Measurements from ENCODE around the gene FGD4.

Gene FGD4

DNA sequence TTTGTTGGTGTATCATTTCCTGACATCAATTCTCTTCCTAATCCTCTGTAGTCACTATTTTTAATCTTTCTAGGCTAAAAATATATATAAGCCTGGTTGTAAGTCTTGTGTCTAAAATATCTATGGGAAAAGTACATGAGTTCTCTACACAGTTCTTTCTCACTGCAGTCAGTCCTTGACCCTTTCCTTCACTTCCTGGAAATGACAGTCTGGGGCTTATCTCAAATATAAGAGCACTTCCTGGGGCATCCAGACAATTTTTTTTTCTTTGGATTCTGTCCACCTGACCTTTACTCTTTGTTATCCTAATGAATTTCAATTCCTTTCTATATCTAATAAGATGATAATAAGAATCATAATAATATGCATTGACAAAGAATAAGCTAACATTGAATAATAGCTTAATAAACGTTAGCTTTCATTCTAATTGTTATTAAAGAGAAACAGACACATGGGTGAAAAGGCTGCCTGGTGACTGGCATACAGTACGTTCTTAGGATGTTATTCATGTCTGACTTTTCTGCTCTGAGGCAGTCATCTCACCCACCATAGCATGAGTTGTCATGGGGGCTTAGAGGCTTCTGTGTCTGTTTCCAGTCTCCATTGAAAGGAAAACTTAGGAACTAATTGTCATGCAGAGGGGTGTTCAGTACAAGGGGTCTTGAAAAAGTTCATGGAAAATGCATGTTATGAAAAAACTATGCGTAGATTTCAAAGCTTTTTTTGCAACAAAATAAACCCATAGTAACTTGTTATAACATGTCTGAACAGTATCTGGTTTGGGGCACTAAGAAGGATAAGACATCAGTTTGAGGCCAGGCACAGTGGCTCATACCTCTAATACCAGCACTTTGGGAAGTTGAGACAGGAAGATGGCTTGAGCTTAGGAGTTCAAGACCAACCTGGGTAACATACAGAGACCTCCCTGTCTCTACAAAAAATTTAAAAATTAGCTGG, 213.6 kb downstream of the FGD4 start:
- no peaks in the 10 kb centered on the region for H3K9me3 ChIP-seq (ENCODE audit: control insufficient read depth in 1 of 2, low read length in 2 of 2)
- no peaks in the 10 kb centered on the region for H3K4me1 ChIP-seq (ENCODE audit: control insufficient read depth in 1 of 2, insufficient read depth in 2 of 2, low read length in 2 of 2)
- H3K36me3 ChIP-seq (ENCODE audit: control insufficient read depth in 1 of 2, insufficient read depth in 2 of 2, low read length in 2 of 2), result peaks cover 25 to 51% of the 10 kb centered on the region in 2 donors
- no peak overlapping the region for H3K4me3 ChIP-seq (ENCODE audit: low read depth in 1 of 2, low read length in 2 of 2)
- H3K27ac ChIP-seq (ENCODE audit: low read length), result no peak overlapping the region
- no peaks in the 10 kb centered on the region for H3K27me3 ChIP-seq (ENCODE audit: low read depth, low read length)

DNA sequence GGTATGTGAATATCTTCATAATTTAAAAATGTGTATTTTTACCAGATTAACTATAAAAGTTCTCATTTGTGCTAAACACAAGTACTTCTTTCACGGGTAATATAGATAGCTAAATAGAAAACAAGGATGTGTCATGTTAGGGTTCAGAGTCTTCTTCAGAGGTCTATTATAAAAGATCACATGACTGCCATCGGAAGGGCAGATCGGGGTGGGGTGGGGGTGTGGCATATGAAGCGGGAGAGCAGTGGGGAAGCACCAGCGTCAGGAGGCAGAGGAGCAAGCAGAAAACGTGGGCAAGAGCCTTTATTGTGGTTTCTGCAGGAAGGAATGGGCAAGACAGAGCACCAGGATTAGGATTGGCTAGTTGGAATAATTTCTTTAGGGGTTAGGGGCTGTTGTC, 216.1 kb downstream of the FGD4 start:
- Histone ChIP-seq H3K36me3 (ENCODE audit: control insufficient read depth in 1 of 2, insufficient read depth in 2 of 2, low read length in 2 of 2) (peaks cover 21 to 46% of the 10 kb centered on the region in 2 donors), H3K4me3 (ENCODE audit: low read depth in 1 of 2, low read length in 2 of 2) (no peak overlapping the region), H3K27me3 (ENCODE audit: low read depth, low read length) (no peaks in the 10 kb centered on the region), H3K4me1 (ENCODE audit: control insufficient read depth in 1 of 2, insufficient read depth in 2 of 2, low read length in 2 of 2) (no peaks in the 10 kb centered on the region), H3K9me3 (ENCODE audit: control insufficient read depth in 1 of 2, low read length in 2 of 2) (no peaks in the 10 kb centered on the region), H3K27ac (ENCODE audit: low read length) (no peak overlapping the region)

DNA sequence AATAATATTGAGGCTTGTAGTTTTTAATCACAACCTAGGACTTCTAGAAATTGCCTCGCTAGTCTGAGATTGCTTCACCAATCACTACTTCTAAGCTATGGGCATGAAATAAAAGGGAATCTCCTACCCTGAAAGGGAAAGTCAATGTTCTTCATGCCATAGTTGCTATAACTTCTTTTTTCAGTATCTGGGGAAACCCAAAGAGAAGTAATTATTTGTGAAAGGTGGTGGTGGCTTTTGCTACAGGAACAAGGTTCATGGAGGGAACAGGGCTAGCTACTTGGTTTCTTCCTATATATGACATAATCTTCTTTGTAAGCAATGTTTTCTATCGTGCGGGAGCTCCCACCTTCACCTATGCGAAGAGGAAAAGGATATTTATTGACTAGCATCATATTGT, 218.2 kb downstream of the FGD4 start:
- Histone ChIP-seq H3K27ac (ENCODE audit: low read length) (no peak overlapping the region), H3K4me1 (ENCODE audit: control insufficient read depth in 1 of 2, insufficient read depth in 2 of 2, low read length in 2 of 2) (no peaks in the 10 kb centered on the region), H3K36me3 (ENCODE audit: control insufficient read depth in 1 of 2, insufficient read depth in 2 of 2, low read length in 2 of 2) (peaks cover 30 to 43% of the 10 kb centered on the region in 2 donors), H3K9me3 (ENCODE audit: control insufficient read depth in 1 of 2, low read length in 2 of 2) (no peaks in the 10 kb centered on the region), H3K27me3 (ENCODE audit: low read depth, low read length) (no peaks in the 10 kb centered on the region), H3K4me3 (ENCODE audit: low read depth in 1 of 2, low read length in 2 of 2) (no peak overlapping the region)

DNA sequence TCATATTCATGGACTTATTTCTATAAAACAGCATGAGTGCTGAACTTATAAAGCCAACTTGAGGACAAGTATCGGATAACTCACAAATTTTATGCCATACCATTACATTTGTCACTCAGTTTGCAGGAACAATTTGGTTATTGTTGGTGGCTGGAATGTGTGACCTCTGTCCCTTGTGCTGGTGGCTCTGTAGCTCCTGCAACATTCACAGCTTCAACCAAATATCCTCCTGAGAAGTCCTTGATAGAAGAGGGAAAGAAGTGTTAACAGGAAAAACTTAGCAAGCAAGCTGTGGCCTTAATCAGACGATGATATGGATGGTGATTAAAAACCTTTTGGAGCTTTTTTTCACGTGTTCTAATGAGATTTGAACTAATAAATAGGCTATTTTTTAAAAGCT, 218.8 kb downstream of the FGD4 start:
- no peaks in the 10 kb centered on the region for H3K4me1 ChIP-seq (ENCODE audit: control insufficient read depth in 1 of 2, insufficient read depth in 2 of 2, low read length in 2 of 2)
- no peaks in the 10 kb centered on the region for H3K27me3 ChIP-seq (ENCODE audit: low read depth, low read length)
- H3K9me3 ChIP-seq (ENCODE audit: control insufficient read depth in 1 of 2, low read length in 2 of 2), result no peaks in the 10 kb centered on the region
- H3K27ac ChIP-seq (ENCODE audit: low read length), result no peak overlapping the region
- H3K4me3 ChIP-seq (ENCODE audit: low read depth in 1 of 2, low read length in 2 of 2), result no peak overlapping the region
- H3K36me3 ChIP-seq (ENCODE audit: control insufficient read depth in 1 of 2, insufficient read depth in 2 of 2, low read length in 2 of 2), result peaks cover 30 to 40% of the 10 kb centered on the region in 2 donors

DNA sequence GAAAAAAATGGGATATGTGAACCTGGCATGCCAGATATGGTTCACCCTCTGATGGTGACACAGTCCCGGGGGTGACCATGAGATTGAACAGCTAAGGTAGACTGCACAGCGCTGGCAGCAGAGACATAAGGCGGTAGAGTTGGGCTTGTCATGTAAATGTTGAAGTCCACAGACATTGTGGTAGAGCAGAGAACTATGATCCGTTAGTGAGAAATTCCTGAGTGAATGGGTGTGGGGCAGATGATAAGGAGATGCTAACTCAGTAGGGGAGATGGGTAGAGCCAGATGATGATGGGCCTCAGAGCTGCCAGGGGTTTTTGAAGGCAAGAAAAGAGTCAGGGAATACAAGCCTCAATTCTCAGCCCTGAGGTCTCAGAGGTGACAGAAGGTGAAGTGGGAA, 228.6 kb downstream of the FGD4 start:
- Histone ChIP-seq H3K27ac (ENCODE audit: low read length) (no peak overlapping the region), H3K36me3 (ENCODE audit: control insufficient read depth in 1 of 2, insufficient read depth in 2 of 2, low read length in 2 of 2) (peaks cover 43 to 46% of the 10 kb centered on the region in 2 donors), H3K9me3 (ENCODE audit: control insufficient read depth in 1 of 2, low read length in 2 of 2) (no peaks in the 10 kb centered on the region), H3K27me3 (ENCODE audit: low read depth, low read length) (no peaks in the 10 kb centered on the region), H3K4me3 (ENCODE audit: low read depth in 1 of 2, low read length in 2 of 2) (no peak overlapping the region), H3K4me1 (ENCODE audit: control insufficient read depth in 1 of 2, insufficient read depth in 2 of 2, low read length in 2 of 2) (no peaks in the 10 kb centered on the region)

DNA sequence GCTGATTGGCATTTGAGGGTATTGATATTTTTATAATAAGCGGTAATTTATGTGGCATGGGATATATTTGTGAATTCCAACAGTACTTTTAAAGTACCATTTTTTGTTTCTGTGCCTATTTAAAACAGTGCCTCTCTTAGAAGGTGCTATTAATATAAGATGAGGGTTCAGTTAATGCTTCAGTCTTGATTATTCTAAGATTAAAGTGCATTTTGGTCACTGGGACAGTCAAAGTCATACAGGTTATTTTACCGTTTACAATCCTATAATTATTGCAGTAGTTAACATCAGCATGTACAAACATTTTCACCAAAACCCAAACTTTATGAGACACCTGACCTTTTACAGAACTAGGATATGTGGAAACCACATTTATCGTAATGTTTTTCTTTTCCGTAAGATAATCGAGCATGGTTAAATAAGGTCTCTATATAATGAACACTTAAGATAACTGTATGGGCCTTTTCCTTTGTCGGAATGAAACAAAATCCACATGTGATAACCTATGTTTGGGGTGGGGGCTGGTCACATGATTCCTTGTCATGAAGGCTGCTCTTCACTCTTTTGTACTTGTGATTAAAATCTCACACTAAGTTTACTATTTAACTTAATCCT, 242.0 kb downstream of the FGD4 start:
- Histone ChIP-seq H3K9me3 (ENCODE audit: control insufficient read depth in 1 of 2, low read length in 2 of 2) (no peaks in the 10 kb centered on the region), H3K27me3 (ENCODE audit: low read depth, low read length) (no peaks in the 10 kb centered on the region), H3K4me3 (ENCODE audit: low read depth in 1 of 2, low read length in 2 of 2) (no peak overlapping the region), H3K4me1 (ENCODE audit: control insufficient read depth in 1 of 2, insufficient read depth in 2 of 2, low read length in 2 of 2) (no peaks in the 10 kb centered on the region), H3K36me3 (ENCODE audit: control insufficient read depth in 1 of 2, insufficient read depth in 2 of 2, low read length in 2 of 2) (peaks cover 33 to 46% of the 10 kb centered on the region in 2 donors), H3K27ac (ENCODE audit: low read length) (no peak overlapping the region)

DNA sequence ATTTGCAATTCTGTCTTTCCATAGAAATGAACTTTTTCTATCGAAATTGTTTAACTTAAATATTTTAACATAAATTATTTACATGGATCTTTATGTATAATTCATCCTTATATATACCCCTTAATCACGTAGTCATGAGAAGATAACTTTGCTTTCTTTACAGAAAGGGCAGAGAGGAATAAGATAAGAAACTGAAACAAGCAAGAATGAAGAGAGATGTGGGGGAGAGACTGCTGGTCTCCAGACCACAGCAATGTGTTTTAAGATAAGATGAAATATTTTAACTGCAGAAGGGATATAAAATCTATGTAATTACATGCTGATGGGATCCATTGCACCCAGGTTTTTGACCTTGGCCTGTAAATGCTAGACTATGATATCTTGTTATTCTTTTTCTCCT, 245.1 kb downstream of the FGD4 start:
- Histone ChIP-seq H3K27ac (ENCODE audit: low read length) (no peak overlapping the region), H3K9me3 (ENCODE audit: control insufficient read depth in 1 of 2, low read length in 2 of 2) (no peaks in the 10 kb centered on the region), H3K4me1 (ENCODE audit: control insufficient read depth in 1 of 2, insufficient read depth in 2 of 2, low read length in 2 of 2) (no peaks in the 10 kb centered on the region), H3K27me3 (ENCODE audit: low read depth, low read length) (no peaks in the 10 kb centered on the region), H3K4me3 (ENCODE audit: low read depth in 1 of 2, low read length in 2 of 2) (no peak overlapping the region), H3K36me3 (ENCODE audit: control insufficient read depth in 1 of 2, insufficient read depth in 2 of 2, low read length in 2 of 2) (peaks cover 25 to 31% of the 10 kb centered on the region in 2 donors)

DNA sequence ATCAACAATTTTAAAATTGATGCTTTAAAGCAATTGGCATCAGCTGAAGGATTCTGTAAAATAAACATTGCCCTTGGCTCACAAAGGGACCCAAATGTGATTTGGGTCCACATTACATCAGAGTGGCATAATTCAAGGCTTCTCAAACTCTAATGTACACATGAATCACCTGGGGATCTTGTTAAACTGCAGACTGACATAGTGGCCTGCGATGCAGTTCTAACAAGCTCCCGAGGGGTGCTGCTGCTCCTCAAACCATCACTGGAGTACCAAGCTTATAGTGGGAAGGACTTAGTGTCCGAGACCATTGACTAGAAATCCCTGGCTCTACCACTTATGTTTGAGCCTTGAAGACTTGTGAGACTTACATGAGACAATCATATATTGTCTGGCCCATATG, 247.9 kb downstream of the FGD4 start:
- no peaks in the 10 kb centered on the region for H3K27me3 ChIP-seq (ENCODE audit: low read depth, low read length)
- H3K27ac ChIP-seq (ENCODE audit: low read length), result no peak overlapping the region
- H3K4me3 ChIP-seq (ENCODE audit: low read depth in 1 of 2, low read length in 2 of 2), result no peak overlapping the region

DNA sequence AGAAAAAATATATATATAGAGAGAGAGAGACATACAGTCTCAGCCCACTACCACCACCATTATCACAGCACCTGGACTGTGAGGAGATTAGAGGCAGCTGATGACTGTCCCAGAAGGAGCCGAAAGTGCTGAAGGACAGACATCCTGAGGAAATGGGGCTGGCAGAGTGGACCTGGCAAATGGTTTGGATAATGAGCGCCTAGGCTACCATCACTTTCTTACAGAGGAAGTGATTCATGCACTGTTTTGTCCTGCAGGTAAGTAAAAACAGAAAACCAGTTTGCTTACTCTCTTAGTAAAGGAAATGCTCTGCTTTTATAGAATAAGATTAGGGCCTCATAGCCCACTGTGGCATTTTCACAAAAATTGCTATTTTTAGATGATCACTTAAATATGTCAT, 251.2 kb downstream of the FGD4 start:
- no peak overlapping the region for H3K4me3 ChIP-seq (ENCODE audit: low read depth in 1 of 2, low read length in 2 of 2)
- peaks cover 0 to 5% of the 10 kb centered on the region in 2 donors for H3K36me3 ChIP-seq (ENCODE audit: control insufficient read depth in 1 of 2, insufficient read depth in 2 of 2, low read length in 2 of 2)
- no peak overlapping the region for H3K27ac ChIP-seq (ENCODE audit: low read length)

More for the DNA sequence above, 247.9 kb downstream of the FGD4 start:
- Histone ChIP-seq H3K9me3 (ENCODE audit: control insufficient read depth in 1 of 2, low read length in 2 of 2) (no peaks in the 10 kb centered on the region), H3K36me3 (ENCODE audit: control insufficient read depth in 1 of 2, insufficient read depth in 2 of 2, low read length in 2 of 2) (peaks cover 6 to 11% of the 10 kb centered on the region in 2 donors), H3K4me1 (ENCODE audit: control insufficient read depth in 1 of 2, insufficient read depth in 2 of 2, low read length in 2 of 2) (no peaks in the 10 kb centered on the region)

DNA sequence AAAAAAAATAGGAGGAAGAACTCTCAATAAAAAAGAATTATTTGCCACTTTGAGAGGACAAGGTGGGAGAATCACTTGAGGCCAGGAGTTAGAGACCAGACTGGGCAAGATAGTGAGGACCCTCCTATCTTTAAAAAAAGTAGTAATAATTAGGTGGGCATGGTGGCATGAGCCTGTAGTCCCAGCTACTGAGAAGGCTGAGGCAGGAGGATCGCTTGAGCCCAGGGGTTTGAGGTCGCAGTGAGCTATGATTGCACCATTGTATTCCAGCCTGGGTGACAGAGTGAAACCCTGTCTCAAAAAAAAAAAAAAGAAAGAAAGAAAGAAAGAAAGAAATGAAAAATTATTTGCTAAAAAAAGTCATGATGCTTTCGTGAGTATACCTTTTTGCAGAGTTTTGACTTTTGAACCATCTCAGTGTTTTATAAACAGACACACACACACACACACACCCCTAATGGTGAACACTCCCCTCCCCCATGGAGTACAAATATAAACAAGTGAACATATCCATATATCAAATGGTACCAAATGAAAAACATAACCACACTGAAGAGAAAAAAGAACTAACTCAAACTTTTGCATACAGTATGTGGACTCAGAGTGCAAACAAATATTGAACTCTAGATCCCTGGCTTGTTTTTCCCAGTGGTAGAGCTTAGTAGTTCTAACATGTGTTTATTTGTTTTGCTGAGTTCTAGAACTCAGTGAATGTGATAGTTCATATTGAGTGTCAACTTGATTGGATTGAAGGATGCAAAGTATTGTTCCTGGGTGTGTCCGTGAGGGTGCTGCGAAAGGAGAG, 252.0 kb downstream of the FGD4 start:
- Histone ChIP-seq H3K9me3 (ENCODE audit: control insufficient read depth in 1 of 2, low read length in 2 of 2) (no peaks in the 10 kb centered on the region), H3K27me3 (ENCODE audit: low read depth, low read length) (no peaks in the 10 kb centered on the region), H3K36me3 (ENCODE audit: control insufficient read depth in 1 of 2, insufficient read depth in 2 of 2, low read length in 2 of 2) (peaks cover 0 to 1% of the 10 kb centered on the region in 2 donors), H3K4me1 (ENCODE audit: control insufficient read depth in 1 of 2, insufficient read depth in 2 of 2, low read length in 2 of 2) (no peaks in the 10 kb centered on the region), H3K27ac (ENCODE audit: low read length) (no peak overlapping the region), H3K4me3 (ENCODE audit: low read depth in 1 of 2, low read length in 2 of 2) (no peak overlapping the region)

More for the DNA sequence above, 251.2 kb downstream of the FGD4 start:
- no peaks in the 10 kb centered on the region for H3K9me3 ChIP-seq (ENCODE audit: control insufficient read depth in 1 of 2, low read length in 2 of 2)
- H3K4me1 ChIP-seq (ENCODE audit: control insufficient read depth in 1 of 2, insufficient read depth in 2 of 2, low read length in 2 of 2), result no peaks in the 10 kb centered on the region
- no peaks in the 10 kb centered on the region for H3K27me3 ChIP-seq (ENCODE audit: low read depth, low read length)

DNA sequence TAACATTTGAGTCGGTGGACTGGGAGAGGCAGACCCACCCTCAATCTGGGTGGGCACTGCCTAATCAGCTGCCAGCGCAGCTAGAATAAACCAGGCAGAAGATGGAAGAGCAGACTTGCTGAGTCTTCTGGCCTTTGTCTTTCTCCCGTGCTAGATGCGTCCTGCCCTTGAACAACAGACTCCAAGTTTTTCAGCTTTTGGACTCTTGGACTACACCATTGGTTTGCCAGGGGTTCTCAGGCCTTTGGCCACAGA, 252.5 kb downstream of the FGD4 start:
- no peaks in the 10 kb centered on the region for H3K36me3 ChIP-seq (ENCODE audit: control insufficient read depth in 1 of 2, insufficient read depth in 2 of 2, low read length in 2 of 2)
- no peak overlapping the region for H3K27ac ChIP-seq (ENCODE audit: low read length)
- H3K4me1 ChIP-seq (ENCODE audit: control insufficient read depth in 1 of 2, insufficient read depth in 2 of 2, low read length in 2 of 2), result no peaks in the 10 kb centered on the region
- H3K4me3 ChIP-seq (ENCODE audit: low read depth in 1 of 2, low read length in 2 of 2), result no peak overlapping the region
- H3K9me3 ChIP-seq (ENCODE audit: control insufficient read depth in 1 of 2, low read length in 2 of 2), result no peaks in the 10 kb centered on the region
- no peaks in the 10 kb centered on the region for H3K27me3 ChIP-seq (ENCODE audit: low read depth, low read length)

All from muscle layer of duodenum (tissue), 2 donors.